ENCODE data around the gene RBM33.

RBM33 gene

GRCh38 chr7:155749578-155749977, 105.1 kb downstream of the RBM33 start:
- no peak for DNase-seq (ENCODE audit: low read depth, low spot score)

GRCh38 chr7:155750255-155751125, 106.0 kb downstream of the RBM33 start:
- no peak for DNase-seq (ENCODE audit: low read depth, low spot score)

- DNase-seq (ENCODE audit: low read depth, low spot score), result no peak
Measured at GRCh38 chr7:155751409-155751808, 106.9 kb downstream of the RBM33 start.

DNA sequence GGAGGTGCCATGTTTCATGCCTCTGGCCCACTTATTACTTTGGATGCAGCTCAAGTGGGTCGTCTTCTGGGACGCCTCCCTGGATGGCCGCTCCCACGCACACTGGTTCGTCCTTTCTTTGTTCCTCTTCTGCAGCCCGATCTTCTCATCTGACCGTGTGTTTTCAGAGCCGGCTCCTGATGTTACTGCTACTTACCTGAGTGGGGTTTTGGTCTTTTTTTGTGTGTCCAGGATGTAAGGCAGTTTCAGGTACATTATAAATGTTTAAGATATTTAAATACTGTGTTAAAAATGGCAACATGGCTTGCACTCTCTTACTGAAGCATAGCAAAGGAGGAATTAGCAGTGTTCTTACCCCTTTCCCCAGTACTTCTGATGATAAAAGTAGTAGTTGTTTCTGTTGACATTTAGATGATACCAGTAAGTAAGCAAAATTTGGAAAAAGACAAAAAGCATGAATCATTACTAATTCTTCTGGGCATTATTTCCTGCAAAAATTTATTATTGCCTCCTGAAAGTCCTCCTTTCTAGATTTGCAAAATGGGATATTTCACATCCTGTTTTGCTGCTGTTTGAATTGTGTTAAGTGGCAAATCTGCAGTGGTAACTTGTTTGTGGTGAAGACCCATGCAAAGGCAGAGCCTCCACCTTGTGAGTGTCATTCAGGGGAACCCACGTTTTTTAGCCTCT, 108.4 kb downstream of the RBM33 start:
- DNase-seq (ENCODE audit: low read depth, low spot score), result no peak

GRCh38 chr7:155753446-155753965, 109.0 kb downstream of the RBM33 start:
- no peak for DNase-seq (ENCODE audit: low read depth, low spot score)

DNA sequence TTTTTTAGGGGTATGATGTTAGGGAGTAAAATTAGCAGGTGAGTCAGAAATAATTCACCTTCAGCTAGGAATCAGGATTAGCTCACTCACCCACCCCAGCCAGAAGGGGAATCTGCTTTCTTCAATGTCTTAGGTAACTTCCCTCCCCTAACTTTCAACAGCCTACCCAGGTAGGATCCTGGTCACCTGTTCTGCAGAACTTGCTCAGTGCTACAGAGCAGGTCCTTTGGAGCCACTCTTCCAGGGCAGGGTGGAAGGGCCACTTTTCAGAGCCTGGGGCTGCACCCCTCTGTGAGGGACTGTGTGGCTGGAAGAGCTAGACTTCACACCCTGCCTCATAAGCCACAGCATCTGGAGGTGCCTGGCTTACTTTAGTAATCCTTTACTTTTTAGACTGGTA, 109.7 kb downstream of the RBM33 start:
- no peak for DNase-seq (ENCODE audit: low read depth, low spot score)

- DNase-seq (ENCODE audit: low read depth, low spot score), result no peak
Measured at GRCh38 chr7:155755026-155755425, 110.6 kb downstream of the RBM33 start.

GRCh38 chr7:155756322-155756721, 111.9 kb downstream of the RBM33 start:
- DNase-seq (ENCODE audit: low read depth, low spot score), result no peak

DNA sequence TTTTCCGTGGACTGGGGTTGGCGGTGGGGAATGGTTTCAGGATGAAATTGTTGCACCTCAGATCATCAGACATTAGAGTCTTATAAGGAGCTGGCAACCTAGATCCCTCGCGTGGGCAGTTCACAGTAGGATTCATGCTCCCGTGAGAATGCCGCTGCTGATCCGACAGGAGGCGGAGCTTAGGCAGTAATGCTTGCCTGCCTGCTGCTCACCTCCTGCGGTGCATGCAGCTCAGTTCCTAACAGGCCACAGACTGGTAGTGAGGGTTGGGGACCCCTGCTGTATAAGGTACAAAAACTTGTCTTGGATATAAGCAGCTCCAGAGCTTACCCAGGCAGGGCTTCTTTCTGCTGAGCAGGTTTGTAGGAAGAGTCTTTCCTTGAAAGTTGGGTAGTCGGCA, 113.9 kb downstream of the RBM33 start:
- DNase-seq (ENCODE audit: low read depth, low spot score), result no peak

DNA sequence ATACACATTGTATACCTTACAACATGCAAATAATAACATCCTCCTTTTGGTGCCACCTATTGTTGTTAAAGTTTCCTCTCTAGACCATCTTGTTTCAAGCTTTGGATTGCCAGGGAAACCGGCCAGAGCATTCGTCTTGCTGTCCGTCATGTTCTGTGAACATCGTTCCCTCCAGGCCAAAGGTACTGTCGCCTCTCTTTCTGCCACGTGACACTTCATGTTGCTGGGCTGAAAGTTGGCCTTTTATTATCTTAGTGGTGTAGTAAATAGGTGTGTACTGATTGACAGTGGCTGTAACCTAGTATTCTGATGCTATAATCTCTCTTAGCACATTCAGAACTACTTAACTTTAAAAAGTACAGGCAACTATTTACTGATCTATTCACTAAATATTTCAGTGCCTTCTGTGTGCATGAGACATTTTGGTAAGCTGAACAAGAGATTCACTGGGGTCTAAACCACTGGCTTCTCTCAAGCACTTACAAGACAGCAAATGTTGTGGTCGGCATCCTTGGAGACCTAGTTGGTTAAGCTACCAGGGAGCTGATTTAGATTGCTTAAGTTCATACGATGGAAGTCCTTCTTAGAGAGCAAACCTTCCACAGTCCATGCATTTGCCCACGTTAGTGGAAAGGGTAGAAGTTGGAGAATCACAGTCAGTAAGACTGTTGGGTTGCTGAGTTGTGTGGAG, 115.4 kb downstream of the RBM33 start:
- DNase-seq (ENCODE audit: low read depth, low spot score), result no peak

- no peak for DNase-seq (ENCODE audit: low read depth, low spot score)
Measured at GRCh38 chr7:155761162-155761561, 116.7 kb downstream of the RBM33 start.

DNA sequence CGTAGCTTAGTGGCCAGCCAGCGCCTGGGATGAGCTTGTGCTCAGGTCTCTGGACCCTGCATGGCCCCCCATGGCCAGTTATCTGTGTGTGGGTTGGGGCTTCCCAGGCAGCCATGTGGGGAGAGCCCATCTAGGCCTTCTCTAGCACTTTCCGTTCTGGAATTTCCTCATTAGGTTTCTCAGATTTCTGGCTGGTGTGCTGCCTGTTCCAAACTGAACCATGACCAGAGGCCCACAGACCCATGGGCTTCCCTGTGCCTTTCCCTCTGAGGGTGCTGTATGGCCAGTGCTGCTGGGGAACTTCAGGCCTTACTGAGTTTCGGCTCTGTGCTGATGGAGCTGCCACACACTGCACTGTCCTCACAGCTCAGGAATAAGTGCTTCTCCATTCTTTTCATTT, 117.6 kb downstream of the RBM33 start:
- DNase-seq (ENCODE audit: low read depth, low spot score), result no peak

GRCh38 chr7:155762655-155763054, 118.2 kb downstream of the RBM33 start:
- DNase-seq (ENCODE audit: low read depth, low spot score), result no peak

DNA sequence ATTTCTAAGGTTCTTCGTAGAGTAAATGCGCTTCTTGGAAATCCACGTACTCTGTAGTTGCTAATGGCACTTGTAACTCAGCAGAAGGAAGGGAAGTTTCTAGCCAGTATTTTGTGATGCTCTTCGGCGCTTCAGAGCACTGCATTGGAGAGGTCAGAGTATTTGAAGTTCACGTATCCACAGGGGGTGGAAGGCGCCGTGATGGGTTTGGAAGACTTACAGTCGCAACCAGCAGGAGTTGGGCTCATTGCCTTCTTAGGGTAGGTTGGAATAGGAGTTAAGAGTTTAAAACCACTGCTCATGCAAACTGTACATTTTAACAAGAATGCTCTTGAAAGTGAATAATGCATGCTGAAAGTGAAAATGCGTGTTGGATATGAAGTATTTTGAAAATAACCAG, 118.7 kb downstream of the RBM33 start:
- DNase-seq (ENCODE audit: low read depth, low spot score), result no peak

DNA sequence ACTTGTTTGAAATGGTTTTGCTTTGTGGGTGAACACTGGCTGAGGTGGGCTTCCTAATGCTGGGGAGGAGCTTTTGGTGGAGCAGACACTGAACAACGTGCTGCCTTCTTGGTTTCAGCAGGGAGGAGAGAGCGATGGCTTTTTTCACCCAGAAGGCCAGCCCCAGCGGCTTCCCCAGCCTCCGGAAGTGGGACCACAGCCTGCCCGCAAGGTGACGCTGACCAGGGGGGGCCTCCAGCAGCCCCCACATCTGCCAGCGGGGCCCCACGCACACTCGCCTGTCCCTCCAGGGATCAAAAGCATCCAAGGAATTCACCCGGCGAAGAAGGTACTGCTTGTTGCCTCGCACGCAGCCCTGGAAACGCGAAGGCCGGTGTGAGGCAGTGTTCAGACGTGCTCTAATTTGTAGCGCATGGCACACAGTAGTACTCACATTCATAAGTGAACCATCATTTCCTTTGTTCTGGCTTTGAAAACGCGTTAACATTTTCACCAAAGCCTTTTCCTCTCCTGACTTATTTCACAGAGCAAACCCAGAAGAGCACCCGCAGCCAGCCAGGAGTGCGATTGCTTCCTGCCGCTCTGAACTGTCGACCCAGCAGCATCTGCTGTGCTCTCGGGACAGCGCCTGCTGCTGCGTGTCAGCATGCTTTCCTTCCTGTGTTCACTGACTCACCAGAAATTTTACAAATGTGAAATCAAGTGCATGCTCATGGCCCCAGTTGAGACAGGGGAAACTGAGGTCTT, 119.4 kb downstream of the RBM33 start:
- no peak for DNase-seq (ENCODE audit: low read depth, low spot score)

- no peak for DNase-seq (ENCODE audit: low read depth, low spot score)
Measured at GRCh38 chr7:155764438-155764793, 120.0 kb downstream of the RBM33 start.

GRCh38 chr7:155765458-155765857, 121.0 kb downstream of the RBM33 start:
- DNase-seq (ENCODE audit: low read depth, low spot score), result no peak

DNA sequence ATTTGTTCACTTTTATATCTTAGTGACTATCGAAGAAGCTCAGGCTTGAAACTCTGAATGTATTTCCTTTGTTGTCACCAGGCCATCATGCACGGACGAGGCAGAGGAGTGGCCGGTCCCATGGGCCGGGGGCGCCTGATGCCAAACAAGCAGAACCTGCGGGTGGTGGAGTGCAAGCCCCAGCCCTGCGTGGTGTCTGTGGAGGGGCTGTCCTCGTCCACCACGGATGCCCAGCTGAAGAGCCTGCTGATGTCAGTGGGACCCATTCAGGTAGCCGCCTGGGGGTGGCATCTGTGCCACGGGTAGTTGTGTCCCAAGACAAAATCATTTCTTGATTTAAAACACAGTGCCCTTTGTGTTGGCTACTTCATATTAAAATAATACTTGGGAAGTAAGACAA, 121.9 kb downstream of the RBM33 start:
- DNase-seq (ENCODE audit: low read depth, low spot score), result no peak

DNA sequence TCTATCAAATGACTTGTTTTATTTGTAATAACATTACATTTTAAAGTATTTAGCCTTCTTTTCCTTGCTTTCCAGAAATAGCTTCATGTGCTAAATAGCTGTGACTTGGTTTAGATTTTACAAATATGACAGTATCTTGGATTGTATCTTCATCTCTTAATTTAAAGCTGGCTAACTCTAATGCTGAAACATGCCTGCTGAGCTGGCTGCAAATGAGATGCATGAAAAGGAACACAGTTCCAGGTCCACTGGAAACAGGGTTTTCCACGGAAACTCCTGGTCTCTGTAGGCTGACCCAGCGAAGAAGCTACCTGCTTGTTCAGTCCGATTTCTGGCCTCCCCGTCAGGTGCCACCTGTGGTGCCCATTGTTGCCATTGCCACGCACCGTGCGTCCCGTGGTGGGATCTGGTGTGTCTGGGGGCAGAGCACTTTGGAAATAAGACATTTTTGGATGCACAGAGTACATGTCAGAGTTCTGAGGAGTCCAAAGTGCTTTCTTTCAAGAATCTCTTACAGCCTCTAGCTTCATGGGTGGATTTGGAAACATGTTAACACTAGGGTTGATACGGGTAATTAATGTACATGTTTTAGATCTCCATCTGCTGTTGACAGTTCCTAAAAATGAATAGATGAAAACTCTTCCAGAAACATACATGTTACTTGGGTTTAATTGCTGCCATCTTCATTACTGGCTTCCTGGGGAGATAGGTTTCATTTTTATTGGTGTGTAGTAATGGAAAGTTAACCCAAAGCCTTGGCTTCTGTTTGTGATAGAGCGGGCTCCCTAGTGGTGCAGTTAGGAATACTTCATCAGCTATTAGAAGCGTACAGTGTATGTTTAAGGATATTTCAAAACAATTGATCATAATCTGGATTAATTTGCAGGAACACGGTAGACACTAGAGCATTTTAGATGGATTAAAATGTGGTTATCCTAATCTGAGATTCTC, 122.8 kb downstream of the RBM33 start:
- no peak for DNase-seq (ENCODE audit: low read depth, low spot score)

- DNase-seq (ENCODE audit: low read depth, low spot score), result no peak
Measured at GRCh38 chr7:155769701-155770100, 125.2 kb downstream of the RBM33 start.

DNA sequence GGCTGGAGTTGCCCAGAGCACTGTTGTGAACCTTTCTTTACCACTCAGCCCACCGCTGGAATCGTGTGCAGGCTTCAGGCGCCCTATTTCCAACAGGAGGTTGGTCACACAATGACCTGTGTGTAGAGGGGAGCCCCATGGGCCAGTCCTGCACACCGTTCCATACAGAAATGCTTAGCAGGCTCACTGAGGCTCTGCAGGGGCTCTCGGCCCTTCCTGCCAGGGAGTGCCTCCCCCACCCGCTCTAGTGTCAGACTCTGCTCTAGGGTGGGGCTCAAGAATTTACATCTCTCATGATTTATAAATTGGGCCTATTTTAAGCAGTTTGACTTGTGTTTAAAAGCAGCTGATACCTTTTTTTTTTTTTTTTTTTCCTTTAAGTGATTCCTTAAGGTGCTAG, 125.8 kb downstream of the RBM33 start:
- DNase-seq (ENCODE audit: low read depth, low spot score), result no peak
